K562 (cell line): ENCODE measurements around the gene OR2AT4. TPM values are rescaled to one million over a fixed set of nuclear protein-coding genes. Genes with fewer than 3 reads are reported as not detected.

ENCODE experiments used
- ATAC-seq: fragments of 200-7000 bp; cut with Tn5 transposase; 3 replicates; pipeline ENCODE4 v1.9.1; 2020; ENCODE audit warnings: moderate library complexity
- BruUV-seq: library from RNA; stranded (reverse); fragments of 400-500 nt; replicated peaks from 2 replicates; lab custom pipeline; 2021; lab: Mats Ljungman, UMichigan
- CTCF ChIA-PET: fragments of 300-600 bp; formaldehyde crosslinking; extraction: SDS; loops from one replicate; lab custom pipeline; 2021; ENCODE audit warnings: low intra/inter-chr PET ratio; lab: Yijun Ruan, JAX
- POLR2A ChIA-PET: fragments of 300-600, 350-650 bp; sonication (Branson Sonifier 250); formaldehyde crosslinking; extraction: SDS; loops from one replicate; lab custom pipeline; 2021; ENCODE audit warnings: antibody characterized with exemption, inconsistent platforms; lab: Yijun Ruan, JAX
- DNase-seq, 4 experiments: peaks; one replicate each; pipeline versions ENCODE4 v3.0.0 to v3.0.0-alpha.2; 2011 to 2018; ENCODE audit warnings: low spot score in 3 of 4, mixed read lengths in 3 of 4; ENCODE audit errors: extremely low read depth in 1 of 4
- FAIRE-seq: peaks from 2 replicates; lab custom pipeline; 2011; peaks lifted over from hg19 to GRCh38; lab: Jason Lieb, UNC
- H2AFZ ChIP-seq: 2 replicates; pipeline ENCODE4 v1.6.0; 2011; ENCODE audit warnings: low read depth, low read length, control low read depth, inconsistent platforms
- H3K27ac ChIP-seq: fragments of 200-600 bp; 3 replicates; pipeline ENCODE4 v1.8.0; 2011; ENCODE audit warnings: low read depth, mild to moderate bottlenecking, control low read depth, inconsistent platforms, low read length, moderate library complexity, mixed read lengths; ENCODE audit errors: extremely low read depth
- H3K27me3 ChIP-seq, 2 experiments: fragments of 300-600 bp in 1 of 2; 2 replicates in 1 of 2; 3 replicates in 1 of 2; pipeline versions ENCODE4 v1.6.0 to v1.8.0; 2011; ENCODE audit warnings: inconsistent platforms in 2 of 2, low read length in 2 of 2, mild to moderate bottlenecking in 1 of 2, mixed read lengths in 1 of 2, moderate library complexity in 1 of 2; ENCODE audit not compliant: control insufficient read depth in 2 of 2, insufficient read depth in 2 of 2
- H3K36me3 ChIP-seq: fragments of 300-600 bp; 3 replicates; pipeline ENCODE4 v1.8.0; 2011; ENCODE audit warnings: mild to moderate bottlenecking, low read length, inconsistent platforms; ENCODE audit not compliant: control insufficient read depth, insufficient read depth
- H3K4me1 ChIP-seq, 2 experiments: fragments of 200-600 bp in 1 of 2; replicated peaks in 1 of 2; 2 replicates in 1 of 2; 3 replicates in 1 of 2; pipeline versions ENCODE4 v1.5.1 to v1.8.0; 2011; ENCODE audit warnings: inconsistent platforms in 2 of 2, low read length in 2 of 2, mild to moderate bottlenecking in 1 of 2, mixed read lengths in 1 of 2, moderate library complexity in 1 of 2; ENCODE audit not compliant: control insufficient read depth in 2 of 2, insufficient read depth in 2 of 2
- H3K4me2 ChIP-seq: 2 replicates; pipeline ENCODE4 v1.6.1; 2011; ENCODE audit warnings: low read length, control low read depth, inconsistent platforms, mixed read lengths; ENCODE audit not compliant: insufficient read depth
- H3K4me3 ChIP-seq: fragments of 200-600 bp; sonication (generic), shearing (Covaris generic); 2 replicates; pipeline ENCODE4 v1.5.1; 2016; ENCODE audit warnings: control low read depth, inconsistent platforms
- H3K79me2 ChIP-seq: fragments of 200-600 bp; 3 replicates; pipeline ENCODE4 v1.8.0; 2011; ENCODE audit warnings: low read length, inconsistent platforms; ENCODE audit not compliant: control insufficient read depth, insufficient read depth
- H3K9ac ChIP-seq, 2 experiments: 2 replicates each; pipeline versions ENCODE4 v1.6.0 to v1.6.1; 2011; ENCODE audit warnings: low read depth in 2 of 2, low read length in 2 of 2, control low read depth in 1 of 2, inconsistent platforms in 1 of 2, mild to moderate bottlenecking in 1 of 2, mixed read lengths in 1 of 2; ENCODE audit not compliant: insufficient read depth in 1 of 2
- H3K9me1 ChIP-seq: one replicate; pipeline ENCODE4 v1.6.0; 2011; ENCODE audit warnings: inconsistent platforms, mild to moderate bottlenecking, low read length, moderate library complexity; ENCODE audit not compliant: control insufficient read depth, insufficient read depth
- H3K9me3 ChIP-seq: replicated peaks from 2 replicates; pipeline ENCODE4 v1.5.1; 2011; ENCODE audit warnings: low read depth, low read length, inconsistent platforms; ENCODE audit not compliant: control insufficient read depth, insufficient read depth
- H4K20me1 ChIP-seq: replicated peaks from 2 replicates; pipeline ENCODE4 v1.6.1; 2011; ENCODE audit warnings: low read length, inconsistent platforms, mixed read lengths; ENCODE audit not compliant: control insufficient read depth, insufficient read depth
- BCOR ChIP-seq: fragments of 450-650 bp; IDR thresholded peaks from 2 replicates; pipeline ENCODE4 v1.6.1; 2016
- CBFA2T2 ChIP-seq: fragments of 450-650 bp; conservative IDR thresholded peaks from 2 replicates; pipeline ENCODE4 v1.6.1; 2017; ENCODE audit warnings: mild to moderate bottlenecking
- DPF2 ChIP-seq: fragments of 450-650 bp; IDR thresholded peaks from 2 replicates; pipeline ENCODE4 v1.6.1; 2016
- EHMT2 ChIP-seq: fragments of 450-650 bp; IDR thresholded peaks from 2 replicates; pipeline ENCODE4 v1.6.1; 2018; ENCODE audit warnings: antibody characterized with exemption
- ELF4 ChIP-seq: fragments of 450-650 bp; formaldehyde crosslinking; IDR thresholded peaks from 2 replicates; pipeline ENCODE4 v1.4.0; 2022; ENCODE audit warnings: missing genetic modification characterization
- HDAC1 ChIP-seq, 2 experiments: fragments of 450-650 bp; IDR thresholded peaks; 2 replicates each; pipeline ENCODE4 v1.6.1; 2016 to 2017; ENCODE audit warnings: inconsistent platforms in 1 of 2, mild to moderate bottlenecking in 1 of 2, moderate library complexity in 1 of 2
- L3MBTL2 ChIP-seq: fragments of 450-650 bp; IDR thresholded peaks from 2 replicates; pipeline ENCODE4 v1.6.1; 2016; ENCODE audit warnings: mild to moderate bottlenecking, moderate library complexity
- LARP7 ChIP-seq: fragments of 450-650 bp; IDR thresholded peaks from 2 replicates; pipeline ENCODE4 v1.6.1; 2016
- MAFF ChIP-seq: IDR thresholded peaks from 2 replicates; pipeline ENCODE4 v1.6.1; 2012; ENCODE audit warnings: low read length, improper control_type of control experiment
- MLLT1 ChIP-seq, 2 experiments: fragments of 450-650 bp; IDR thresholded peaks; 2 replicates each; pipeline ENCODE4 v1.6.1; 2016
- NR4A1 ChIP-seq, 2 experiments: fragments of 250-450 bp in 1 of 2; fragments of 450-650 bp in 1 of 2; sonication (Bioruptor Pico) in 1 of 2; IDR thresholded peaks; 2 replicates each; pipeline versions ENCODE4 v1.4.0 to v1.6.1; 2016 to 2020; ENCODE audit warnings: mild to moderate bottlenecking in 2 of 2, missing compliant biosample characterization in 1 of 2, missing genetic modification characterization in 1 of 2, moderate library complexity in 1 of 2
- TRIM24 ChIP-seq, 2 experiments: fragments of 450-650 bp; IDR thresholded peaks; 2 replicates each; pipeline ENCODE4 v1.6.1; 2016
- ZKSCAN3 ChIP-seq: fragments of 250-450 bp; sonication (Bioruptor Pico); IDR thresholded peaks from 2 replicates; pipeline ENCODE4 v1.4.0; 2020
- ZNF512 ChIP-seq: IDR thresholded peaks from 2 replicates; pipeline ENCODE4 v1.6.1; 2016; ENCODE audit warnings: missing genetic modification characterization, missing compliant biosample characterization
- ZNF586 ChIP-seq: fragments of 450-650 bp; formaldehyde crosslinking; conservative IDR thresholded peaks from 2 replicates; pipeline ENCODE4 v1.4.0; 2020; ENCODE audit warnings: mild to moderate bottlenecking, moderate library complexity
- WGBS: fragments of 100-300 bp; shearing (Covaris generic); methylation state at CpG from one replicate; pipeline ENCODE4 v1.1.6; 2016; ENCODE audit warnings: low coverage, mixed read lengths; ENCODE audit not compliant: insufficient coverage; ENCODE audit errors: missing lambda C conversion rate; 5-methylcytosine and 5-hydroxymethylcytosine counted together
- in situ Hi-C: fragments of 300-500 bp; cut with MboI; formaldehyde crosslinking; loops from 4 replicates; pipeline ENCODE4 v1.15.0; 2018; ENCODE audit warnings: inconsistent platforms, mixed read lengths
- intact Hi-C: fragments of 100-400 bp; cut with micrococcal nuclease; formaldehyde crosslinking; loops from 2 replicates; pipeline ENCODE4 v1.14.2; 2022
- polyA plus RNA-seq, 8 experiments: library from polyadenylated mRNA; depleted of rRNA in 4 of 8; stranded (reverse) in 5 of 8; unstranded in 3 of 8; fragments of >200 nt; fragmentation: Nextera tagmentation in 2 of 8; fragmentation: Illumina TruSeq in 1 of 8; extraction: Ambion mirVana in 2 of 8; extraction: Trizol in 1 of 8; gene quantifications; 2 replicates each; pipeline versions ENCODE4 v1.2.1 to v1.2.3, GENCODE V29; 2011 to 2014; ENCODE audit warnings: inconsistent platforms in 1 of 8, missing spikeins in 1 of 8
- total RNA-seq, 7 experiments: library from RNA; depleted of rRNA in 6 of 7; stranded (reverse); fragments of >200 nt in 6 of 7; fragmentation: Illumina TruSeq in 2 of 7; extraction: Trizol in 2 of 7; gene quantifications; 2 replicates each; pipeline versions ENCODE4 v1.2.1 to v1.2.3, GENCODE V29; 2011 to 2021; ENCODE audit warnings: low replicate concordance in 1 of 7

The OR2AT4 gene
- total and polyA plus RNA-seq, 9 of the 15 experiments (the other 6 are each of a cell fraction or from before 2014, with no cell fraction given): 0.86 to 3.1 (median 2.0) TPM

- Histone ChIP-seq H3K9me1 (no peaks in the 10 kb centered on the region), H2AFZ (no peak overlapping the region), H3K36me3 (no peaks in the 10 kb centered on the region), H3K27me3 (no peaks in the 10 kb centered on the region), H3K9me3 (no peaks in the 10 kb centered on the region), H3K9ac (no peak overlapping the region), H3K27ac (no peak overlapping the region), H3K79me2 (no peaks in the 10 kb centered on the region), H3K4me2 (no peak overlapping the region), H3K4me1 (peaks cover 0 to 5% of the 10 kb centered on the region in 2 experiments; a peak in 2 of 5 replicates), H4K20me1 (no peaks in the 10 kb centered on the region), H3K4me3 (no peak overlapping the region)
- DNase-seq (no peak), FAIRE-seq (no peak), ATAC-seq (no peak)
- no peak for TF ChIP-seq L3MBTL2
- TF ChIP-seq LARP7: 0 out of 2 replicates have a peak, but pooled peaks have one; percentile 73
- peak; percentile 24; the same call in 1 of the 2 replicates for TF ChIP-seq BCOR
- TF ChIP-seq EHMT2: peak; percentile 57; the same call in 1 of the 2 replicates
- 0 out of 4 replicates have a peak, but pooled peaks of 1 of the 2 experiments have one; percentile 13 for TF ChIP-seq TRIM24 (IDR thresholded peaks at IDR 0.05)
- TF ChIP-seq ELF4 (CRISPR knock-in tag): no peak
- TF ChIP-seq ZNF586 (CRISPR knock-in tag): no peak
- TF ChIP-seq NR4A1 (CRISPR knock-in tag; IDR thresholded peaks at IDR 0.05): no peak
- TF ChIP-seq NR4A1 (tag; IDR thresholded peaks at IDR 0.05): no peak
- peak in 1 of 2 experiments; percentile 52; a peak in 1 of 4 replicates for TF ChIP-seq MLLT1 (IDR thresholded peaks at IDR 0.05)
- no peak for TF ChIP-seq ZKSCAN3 (CRISPR knock-in tag)
- TF ChIP-seq MAFF: no peak
- TF ChIP-seq DPF2: 0 out of 2 replicates have a peak, but pooled peaks have one; percentile 23
- TF ChIP-seq CBFA2T2: no peak
- TF ChIP-seq HDAC1 (IDR thresholded peaks at IDR 0.05): peak in 1 of 2 experiments; percentile 30; a peak in 1 of 4 replicates
- TF ChIP-seq ZNF512: peak; percentile 23; the same call in 1 of the 2 replicates
- no TSS peak for BruUV-seq
- 80% methylated on average over 1 of the region's 2 CpGs for WGBS
- CTCF ChIA-PET: no interaction called here
- in situ Hi-C loops: no loop called here
- intact Hi-C loops: no loop called here
- POLR2A ChIA-PET: no interaction called here
Observed at GRCh38 chr11:75041263-75041662, 55.4 kb downstream of the OR2AT4 start.
